GM18502 (cell line): ENCODE data around the gene UCN2.

ENCODE experiments used
- ATAC-seq: cut with Tn5 transposase; IDR thresholded peaks from one replicate; pipeline ENCODE4 v1.9.1; 2021; ENCODE audit warnings: mild to moderate bottlenecking; ENCODE audit not compliant: unreplicated experiment, poor library complexity

Gene UCN2

DNA sequence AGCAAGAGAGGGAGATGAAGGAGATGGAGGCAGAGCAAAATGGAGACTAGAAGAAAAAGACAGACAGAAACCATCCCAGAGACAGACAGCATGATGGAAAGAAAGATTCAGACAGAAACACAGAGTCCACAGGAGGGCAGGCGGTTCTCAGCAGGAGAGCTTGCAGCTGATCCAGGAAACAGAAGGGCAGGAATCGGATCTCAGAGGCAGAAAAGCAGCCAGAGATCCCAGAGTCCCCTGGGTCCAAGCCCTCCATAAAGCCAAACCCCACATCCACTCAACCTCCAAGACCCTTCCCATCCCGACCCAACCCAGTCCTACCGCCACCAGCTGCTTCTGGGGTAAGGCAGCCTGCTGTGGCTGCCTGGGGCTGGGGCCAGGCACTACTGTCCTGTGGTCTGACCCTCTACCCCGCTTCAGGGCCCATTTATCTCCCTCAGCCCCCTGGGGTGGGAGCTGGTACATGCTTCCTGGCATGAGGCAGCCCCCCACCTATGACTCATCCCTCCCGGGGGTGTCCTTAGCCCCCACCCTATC lies at the start of gene UCN2:
UCN2 (minus strand) TSS at position 400 of the 537 bp plus-strand sequence. CDS start 657 bp downstream, outside the sequence.
- no peak for ATAC-seq

GRCh38 chr3:48612309-48612708 lies 48.7 kb upstream of the UCN2 start:
- no peak for ATAC-seq

GRCh38 chr3:48609088-48610005 lies 45.8 kb upstream of the UCN2 start, which contains the start of gene UQCRC1:
TSS of gene UQCRC1 (minus strand) at chr3:48609646. CDS start at chr3:48609620, 26 bp downstream.
- peak; percentile 94 for ATAC-seq

DNA sequence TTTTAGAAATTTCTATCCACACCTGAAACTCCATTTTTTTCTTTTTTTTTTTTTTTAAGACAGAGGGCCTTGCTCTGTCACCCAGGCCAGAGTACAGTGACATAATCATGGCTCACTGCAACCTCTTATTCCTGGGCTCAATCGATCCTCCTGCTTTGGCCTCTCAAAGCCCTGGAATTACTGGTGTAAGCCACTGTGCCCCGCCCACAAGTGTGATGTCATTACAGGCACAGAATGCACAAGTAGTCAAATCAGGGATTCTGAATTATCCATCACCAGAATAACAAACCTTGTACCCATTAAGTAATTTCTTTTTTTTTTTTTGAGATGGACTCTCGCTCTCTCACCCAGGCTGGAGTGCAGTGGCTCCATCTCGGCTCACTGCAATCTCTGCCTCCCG lies 43.9 kb upstream of the UCN2 start:
- no peak for ATAC-seq

DNA sequence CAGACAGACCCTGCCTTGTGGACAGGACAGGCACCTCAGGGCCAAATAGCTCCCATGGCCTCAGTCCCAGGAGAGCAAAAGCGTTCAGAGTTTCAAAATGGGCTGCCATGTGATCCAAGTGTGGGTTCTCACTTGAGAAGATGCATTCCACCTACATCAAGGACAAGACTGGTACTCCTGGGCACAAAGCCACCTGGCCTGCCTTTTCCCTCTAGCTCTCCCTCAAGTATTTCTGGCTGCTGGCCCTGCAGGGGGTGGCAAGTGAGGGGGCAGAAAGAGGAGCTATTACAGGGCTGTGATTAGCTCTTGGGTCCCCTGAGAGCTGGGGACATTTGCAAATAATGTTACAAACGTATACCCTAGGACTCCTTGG lies 38.0 kb upstream of the UCN2 start:
- no peak for ATAC-seq

- ATAC-seq: no peak
These were observed 37.4 kb upstream of the UCN2 start for GRCh38 chr3:48600711-48601621.

DNA sequence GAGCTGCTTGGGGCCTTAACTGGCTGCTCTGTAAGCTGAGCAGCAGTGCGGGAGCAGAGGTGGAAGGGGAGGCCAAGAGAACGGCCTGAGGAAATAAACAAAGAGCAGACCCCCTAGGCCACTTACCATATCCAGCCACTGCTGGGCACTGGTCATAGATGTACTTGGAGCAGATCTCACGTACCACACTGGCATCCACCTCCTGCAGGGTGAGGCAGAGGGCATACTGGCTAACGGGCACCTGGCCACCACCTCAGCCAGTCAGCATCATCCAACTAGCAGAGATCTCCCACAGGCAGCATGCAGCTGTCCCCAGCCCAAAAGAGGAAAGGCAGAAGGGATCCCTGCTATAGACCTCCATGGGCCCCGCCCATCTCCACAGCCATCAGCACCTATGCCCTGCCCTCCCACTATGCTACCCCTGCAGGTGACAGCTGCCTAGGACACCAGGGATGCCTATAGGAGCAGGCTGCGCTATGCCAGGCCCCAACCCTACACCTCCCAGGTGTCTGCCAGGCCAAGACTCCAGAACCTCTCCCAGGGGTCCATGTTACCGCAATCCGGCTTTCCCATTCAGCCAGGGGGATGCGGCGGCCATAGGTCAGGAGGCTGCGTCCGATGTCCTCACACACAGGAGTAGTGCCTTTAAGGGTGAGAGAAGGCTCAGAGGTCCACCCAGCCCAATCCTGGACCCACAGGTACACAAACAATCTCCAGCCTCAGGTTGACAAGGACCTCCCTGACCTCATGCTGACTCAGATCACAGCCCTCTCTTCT lies 36.1 kb upstream of the UCN2 start:
- ATAC-seq: no peak

- ATAC-seq: no peak
These were observed 35.5 kb upstream of the UCN2 start for GRCh38 chr3:48599077-48599501.

DNA sequence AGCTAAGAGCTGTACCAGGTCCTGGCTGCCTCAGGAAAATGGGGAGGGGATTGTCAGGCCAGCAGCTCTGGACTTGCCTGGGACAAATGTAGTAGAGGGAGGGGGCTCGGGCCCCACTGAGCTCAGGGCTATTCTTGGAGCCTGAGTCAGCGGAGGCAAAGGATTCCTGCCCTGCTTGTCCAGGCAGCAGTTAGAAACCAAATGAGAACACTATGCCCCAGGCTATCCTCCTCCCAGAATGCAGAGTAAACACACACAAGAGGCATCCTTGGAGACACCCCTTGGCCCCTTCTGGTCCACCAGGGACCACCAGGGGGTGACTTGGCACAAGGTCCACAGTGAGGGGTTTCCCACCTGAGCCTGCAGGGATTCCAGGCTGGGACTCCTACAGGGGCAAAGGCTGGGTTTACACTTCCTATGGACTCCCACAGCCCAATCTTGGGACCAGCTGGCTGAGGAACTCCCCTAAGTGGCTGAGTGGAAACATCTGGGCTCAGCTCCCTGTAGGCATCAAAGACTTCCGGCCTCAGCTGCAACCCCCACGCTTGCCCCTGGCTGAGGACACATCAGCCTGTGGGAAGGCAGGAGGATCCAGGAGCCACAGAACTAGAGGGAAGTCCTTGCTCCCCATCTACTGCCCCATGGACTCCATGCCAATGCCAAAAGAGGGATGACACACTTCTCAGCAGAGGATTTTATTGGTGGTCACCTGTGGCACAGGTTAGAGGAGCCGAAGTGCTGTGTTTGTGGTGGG lies 34.9 kb upstream of the UCN2 start:
- no peak for ATAC-seq

- ATAC-seq: no peak
These were observed 33.8 kb upstream of the UCN2 start for GRCh38 chr3:48597408-48597800.

DNA sequence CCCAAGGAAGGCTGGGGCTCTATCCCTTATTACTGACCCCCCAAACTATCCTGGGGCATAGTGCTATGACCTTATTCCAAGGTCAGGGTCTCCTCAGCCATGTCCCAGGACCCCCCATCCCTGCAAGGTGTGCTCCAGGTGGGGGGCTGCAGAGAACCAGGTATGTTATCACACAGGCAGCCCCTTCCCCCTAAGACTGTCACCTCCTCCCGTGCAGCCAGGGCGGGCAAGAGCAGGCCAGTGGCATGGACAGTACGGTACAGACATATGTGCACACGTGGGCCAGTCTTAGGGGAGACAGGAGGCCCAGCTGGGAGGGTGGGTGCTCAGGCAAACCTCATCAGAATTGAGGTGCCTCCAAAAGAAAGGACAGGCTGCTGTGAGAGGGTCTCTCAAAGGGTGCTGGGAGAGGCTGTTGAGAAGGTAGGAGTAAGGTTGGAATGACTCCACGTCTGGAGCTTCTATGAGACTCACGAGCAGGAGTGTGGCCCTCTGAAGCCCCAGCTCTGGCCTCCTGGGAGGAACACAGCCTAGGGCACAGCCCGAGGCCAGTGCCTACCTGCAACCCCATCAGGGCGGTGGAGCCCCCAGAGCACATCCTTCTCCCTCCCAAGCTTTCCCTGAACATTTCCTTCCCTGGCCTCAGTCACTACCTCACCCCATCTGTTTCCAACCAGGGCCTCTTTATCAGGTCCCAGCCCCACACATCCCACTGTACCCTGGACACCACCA lies 33.3 kb upstream of the UCN2 start:
- no peak for ATAC-seq

GRCh38 chr3:48596157-48596556 lies 32.6 kb upstream of the UCN2 start:
- ATAC-seq: no peak

GRCh38 chr3:48595526-48596121 lies 32.0 kb upstream of the UCN2 start:
- ATAC-seq: no peak

DNA sequence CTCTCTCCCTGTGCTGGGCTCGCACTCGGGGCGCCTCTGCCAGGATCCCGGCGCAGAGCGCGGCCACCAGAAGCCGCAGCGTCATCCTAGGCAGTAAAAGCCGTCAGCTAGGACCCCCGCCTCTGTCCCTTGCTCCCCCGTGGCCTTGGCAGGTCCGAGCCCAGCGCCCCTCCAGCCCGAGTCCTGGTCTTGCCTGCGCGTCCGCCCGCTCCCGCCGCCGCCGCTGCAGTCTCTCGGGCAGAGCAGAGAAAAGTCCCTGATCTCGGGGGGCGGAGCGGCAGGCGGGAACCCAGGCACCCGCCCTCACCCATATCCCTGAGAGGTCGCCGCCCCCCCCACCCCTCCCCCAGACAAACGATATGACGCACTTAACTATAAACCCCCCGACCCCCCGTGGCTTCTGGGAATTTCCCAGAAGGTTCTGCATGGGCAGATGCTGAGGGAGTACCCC lies 31.5 kb upstream of the UCN2 start, which contains the start of gene COL7A1:
COL7A1 (minus strand) TSS at position 255 of the 451 bp plus-strand sequence; CDS start at position 85, 170 bp downstream.
- no peak for ATAC-seq

GRCh38 chr3:48594417-48595049 lies 31.0 kb upstream of the UCN2 start:
- ATAC-seq: no peak

- no peak for ATAC-seq
These were observed 29.8 kb upstream of the UCN2 start for GRCh38 chr3:48593337-48593736.

DNA sequence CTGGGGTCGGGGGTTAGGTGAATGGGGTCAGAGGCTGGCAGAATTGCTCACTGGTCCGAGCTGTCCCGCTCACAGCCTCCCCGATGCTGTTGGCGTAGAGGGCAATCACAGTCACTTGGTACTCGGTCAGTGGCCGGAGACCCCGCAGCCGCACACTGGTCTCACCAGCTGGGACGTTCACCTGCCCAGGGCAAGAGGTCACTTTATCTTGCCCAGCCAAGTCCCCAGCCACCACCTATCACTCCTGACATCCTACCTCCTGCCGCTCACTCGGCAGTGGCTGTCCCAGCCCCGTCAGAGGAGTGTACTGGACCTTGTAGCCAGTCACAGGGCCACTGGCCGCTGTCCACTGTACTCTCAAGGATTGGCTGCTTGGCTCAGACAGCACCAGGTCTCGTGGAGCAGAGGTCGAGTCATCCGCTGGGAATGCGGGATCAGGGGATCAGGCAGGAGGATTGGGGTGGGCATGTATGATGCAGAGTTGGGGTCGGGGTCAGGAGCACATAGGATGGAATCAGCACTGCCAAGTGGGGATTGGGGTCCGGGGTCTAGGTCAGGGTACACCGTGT lies 29.0 kb upstream of the UCN2 start:
- ATAC-seq: no peak
